ENCODE results near the gene KRTAP2-1.
"Not testable (repeated sequence)": the region's sequence is repeated elsewhere in the genome, so short reads cannot be mapped to it uniquely, and the experiment has no call there.

KRTAP2-1 gene

GRCh38 chr17:41055130-41055529 is 8.0 kb upstream of the KRTAP2-1 start, which contains the start of gene KRTAP2-2:
KRTAP2-2 (minus strand) TSS chr17:41055230; CDS start chr17:41055211, 19 bp downstream.
- not testable (repeated sequence) for DNase-seq

DNA sequence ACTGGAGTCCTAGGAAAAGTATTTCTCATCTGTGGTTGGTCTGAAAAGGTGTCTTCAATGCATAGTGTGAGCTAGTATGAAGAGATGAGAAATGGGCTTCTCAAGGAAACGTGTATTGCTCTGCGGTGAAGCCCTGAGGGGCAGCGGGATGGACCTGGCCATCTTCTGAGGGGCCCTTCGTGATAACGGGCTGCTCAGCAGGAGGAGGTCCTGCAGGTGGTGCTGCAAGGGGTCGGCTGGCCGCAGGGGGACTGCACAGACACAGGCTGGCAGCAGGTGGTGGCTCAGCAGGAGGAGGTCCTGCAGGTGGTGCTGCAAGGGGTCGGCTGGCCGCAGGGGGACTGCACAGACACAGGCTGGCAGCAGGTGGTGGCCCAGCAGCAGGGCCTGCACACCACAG is 7.4 kb upstream of the KRTAP2-1 start:
- DNase-seq = not testable (repeated sequence)

GRCh38 chr17:41054025-41054424 is 6.9 kb upstream of the KRTAP2-1 start:
- DNase-seq = no peak

GRCh38 chr17:41052566-41052965 is 5.5 kb upstream of the KRTAP2-1 start:
- DNase-seq = no peak

DNA sequence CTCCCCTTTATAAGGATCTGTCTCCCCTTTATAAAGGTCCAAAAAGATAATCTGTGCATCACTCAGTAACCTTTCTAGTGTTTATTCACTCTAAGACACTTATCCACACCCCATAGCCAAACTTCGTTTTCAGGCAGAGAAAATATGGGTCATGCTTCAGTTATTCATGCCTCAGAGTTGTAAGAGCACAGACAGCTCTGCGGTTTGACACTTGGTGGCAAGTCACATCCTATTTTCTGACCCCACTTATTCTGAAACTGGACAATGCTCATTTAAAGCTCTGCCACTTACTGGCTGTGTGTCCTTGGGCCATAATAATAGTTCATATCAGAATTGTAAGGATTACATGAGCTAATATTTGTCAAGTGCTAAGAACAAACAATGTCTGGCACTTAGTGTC is 2.0 kb upstream of the KRTAP2-1 start:
- no peak for DNase-seq

GRCh38 chr17:41048441-41048840 is 1.3 kb upstream of the KRTAP2-1 start:
- no peak for DNase-seq

DNA sequence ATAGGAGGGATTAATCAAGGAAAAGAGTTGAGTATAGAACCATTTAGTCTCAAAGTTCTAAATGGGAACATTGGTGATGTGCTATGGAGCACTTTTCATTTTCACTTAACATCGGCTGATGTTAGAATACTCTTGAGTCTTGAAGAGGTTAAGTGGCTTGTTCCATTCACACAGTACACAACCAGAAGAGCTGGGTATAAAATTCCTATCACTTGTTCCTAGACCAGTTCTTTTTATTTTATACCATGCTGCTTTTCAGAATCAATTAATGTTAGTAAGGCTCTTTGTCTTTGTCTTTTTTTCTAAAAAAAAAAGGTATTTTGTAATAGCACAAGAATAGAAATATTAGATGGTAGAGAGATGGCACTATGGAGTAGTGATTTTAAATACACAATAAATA is 4.2 kb downstream of the KRTAP2-1 start:
- DNase-seq = no peak

GRCh38 chr17:41040783-41041571 is 6.1 kb downstream of the KRTAP2-1 start, which contains the start of gene KRTAP1-1:
KRTAP1-1 (minus strand) TSS chr17:41041450; CDS start chr17:41041397, 53 bp downstream.
- DNase-seq = not testable (repeated sequence)

DNA sequence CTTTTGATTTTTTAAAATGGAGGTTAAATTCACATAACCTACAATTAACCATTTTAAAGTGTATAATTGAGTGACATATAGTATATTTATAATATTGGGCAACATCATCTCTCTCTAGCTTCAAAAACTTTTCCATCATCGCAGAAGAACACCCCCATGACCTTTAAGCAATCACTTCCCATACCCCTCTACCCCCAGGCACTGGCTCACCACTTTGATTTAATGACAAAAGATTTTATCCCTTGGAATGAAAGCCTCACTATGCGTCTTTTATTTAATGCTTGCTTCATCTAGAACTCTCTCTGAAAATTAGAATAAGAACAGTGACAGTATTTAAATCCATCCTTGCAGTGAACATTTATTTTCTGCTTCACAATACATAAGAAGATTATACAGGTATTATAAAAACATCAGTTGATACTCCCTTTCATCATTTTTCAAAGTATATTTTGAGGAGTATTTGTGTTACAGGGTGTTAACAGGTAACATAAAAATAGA is 9.2 kb downstream of the KRTAP2-1 start:
- no peak for DNase-seq

- DNase-seq = not testable (repeated sequence)
Measured at GRCh38 chr17:41034346-41034935, 12.7 kb downstream of the KRTAP2-1 start, which contains the start of gene KRTAP1-3. KRTAP1-3 (minus strand) TSS chr17:41034874; CDS start chr17:41034821, 53 bp downstream.

DNA sequence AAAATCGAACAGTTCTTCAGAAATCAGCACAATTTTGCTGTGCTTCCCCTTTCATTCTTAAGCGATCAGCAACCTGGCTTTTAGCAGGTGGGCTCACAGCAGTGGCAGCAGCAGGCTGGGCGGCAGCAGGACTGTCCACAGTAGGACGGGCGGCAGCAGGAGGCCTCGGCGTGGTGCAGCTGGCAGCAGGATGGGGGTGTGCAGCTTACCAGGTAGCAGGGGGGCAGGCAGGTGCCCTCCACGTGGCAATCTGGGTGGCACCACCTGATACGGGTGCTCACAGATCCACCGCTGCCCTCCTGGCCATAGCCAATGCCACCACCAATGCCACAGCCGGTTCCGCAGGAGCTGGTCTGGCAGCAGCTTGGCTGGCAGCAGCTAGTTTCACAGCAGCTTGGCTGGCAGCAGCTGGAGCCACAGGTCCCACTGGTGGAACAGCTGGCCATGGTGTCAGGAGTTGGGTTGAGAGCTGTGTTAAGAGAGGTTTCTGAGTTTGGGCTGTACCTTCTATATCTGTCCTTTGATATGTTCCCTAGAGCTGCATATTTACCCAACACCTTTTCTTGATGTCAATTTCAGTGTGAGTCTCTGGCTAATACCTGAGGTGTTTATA is 17.4 kb downstream of the KRTAP2-1 start, which contains the start of gene KRTAP1-4:
Gene KRTAP1-4 (minus strand): TSS at position 563 of the 613 bp plus-strand sequence. CDS start 117 bp downstream, at position 446.
- DNase-seq = no peak

GRCh38 chr17:41026715-41027471 is 20.2 kb downstream of the KRTAP2-1 start, which contains the start of gene KRTAP1-5:
KRTAP1-5 (minus strand) TSS chr17:41027208; CDS start chr17:41027155, 53 bp downstream.
- DNase-seq = no peak

DNA sequence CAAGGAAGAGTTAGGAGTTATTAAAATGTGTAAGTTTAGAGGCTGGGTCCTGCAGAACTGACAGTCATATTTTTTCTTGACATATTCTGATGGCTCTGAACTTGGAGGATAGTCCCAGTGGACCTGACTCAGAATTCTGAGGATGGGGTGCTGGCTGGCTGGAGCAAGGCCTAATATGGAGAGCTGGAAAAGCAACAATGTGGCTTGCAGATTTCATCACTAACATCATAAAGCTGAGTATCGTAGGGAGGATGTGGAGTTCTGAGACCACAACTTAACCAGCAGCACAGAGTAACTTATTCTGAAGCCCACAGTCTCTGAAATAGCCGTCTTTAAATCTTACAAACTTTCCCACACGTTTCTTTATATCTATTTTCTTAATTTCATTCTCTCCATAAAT is 22.4 kb downstream of the KRTAP2-1 start:
- no peak for DNase-seq

GRCh38 chr17:41020336-41020735 is 26.8 kb downstream of the KRTAP2-1 start:
- DNase-seq = no peak

- DNase-seq = no peak
Measured at GRCh38 chr17:41019415-41019814, 27.7 kb downstream of the KRTAP2-1 start.

- no peak for DNase-seq
Measured at GRCh38 chr17:41018541-41018940, 28.6 kb downstream of the KRTAP2-1 start.

DNA sequence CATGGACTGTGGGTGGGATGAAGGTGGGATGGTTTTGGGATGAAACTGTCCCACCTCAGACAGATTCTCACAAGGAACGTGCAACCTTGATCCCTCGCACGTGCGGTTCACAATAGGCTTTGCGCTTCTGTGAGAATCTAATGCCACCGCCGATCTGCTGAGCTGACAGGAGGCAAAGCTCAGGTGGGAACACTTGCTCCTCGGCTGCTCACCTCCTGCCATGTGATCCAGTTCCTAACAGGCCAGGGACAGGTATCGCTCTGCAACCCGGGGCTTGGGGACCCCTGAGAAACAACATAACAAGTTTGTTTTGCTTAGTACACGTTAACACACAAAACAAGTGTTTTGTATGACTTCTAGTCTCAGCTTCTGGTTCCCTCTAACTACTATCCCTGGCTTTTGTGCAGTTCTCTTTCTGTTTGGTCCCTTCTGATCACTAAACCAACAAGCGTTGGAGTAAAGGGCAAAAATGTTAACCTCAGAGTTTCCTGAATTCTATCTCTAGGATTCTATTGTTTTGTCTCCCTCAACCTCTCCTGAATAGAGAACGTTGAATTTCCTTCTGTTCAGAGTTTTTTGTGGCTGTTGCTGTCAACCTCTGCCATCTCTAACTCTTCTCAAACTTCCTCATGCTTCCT is 30.4 kb downstream of the KRTAP2-1 start:
- no peak for DNase-seq

DNA sequence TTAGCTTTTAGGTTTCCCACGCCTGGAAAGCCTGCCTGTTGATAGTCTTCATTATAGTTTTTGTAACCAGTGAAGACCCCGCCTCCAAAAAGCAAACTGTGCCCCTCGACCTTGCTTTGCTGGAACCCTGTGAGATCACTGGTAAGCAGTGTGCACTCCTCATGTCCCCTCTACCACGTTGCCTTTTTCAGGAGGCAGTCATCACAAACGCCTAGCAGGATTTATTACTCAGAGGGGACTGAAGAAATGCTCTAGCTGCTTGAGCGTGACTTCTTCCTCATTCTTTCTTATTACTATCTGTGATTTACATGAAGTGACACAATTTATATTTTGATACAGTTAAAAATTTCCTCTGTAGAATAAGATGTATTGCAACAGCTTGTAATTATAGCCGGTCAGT is 31.7 kb downstream of the KRTAP2-1 start:
- no peak for DNase-seq

DNA sequence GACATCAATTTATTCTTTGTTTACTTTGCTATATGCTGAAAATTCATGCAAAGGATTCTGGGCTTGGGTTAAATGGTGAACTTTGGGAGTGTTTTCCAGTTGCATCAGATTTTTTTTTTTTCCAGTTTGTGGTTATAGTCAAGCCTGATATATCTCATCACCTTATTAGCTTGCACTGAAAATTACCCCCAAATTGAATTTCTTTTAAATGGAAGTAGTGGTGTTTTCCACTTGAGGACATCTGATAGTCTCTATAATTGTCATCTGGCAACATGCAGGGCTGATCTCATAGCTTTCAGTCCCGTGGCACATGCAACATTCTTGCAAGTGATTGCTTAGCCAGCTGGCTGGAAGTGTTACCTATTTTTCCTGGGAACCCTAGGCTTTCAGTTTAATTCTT is 33.5 kb downstream of the KRTAP2-1 start:
- DNase-seq = no peak

GRCh38 chr17:41013181-41013580 is 33.9 kb downstream of the KRTAP2-1 start:
- DNase-seq = no peak

DNA sequence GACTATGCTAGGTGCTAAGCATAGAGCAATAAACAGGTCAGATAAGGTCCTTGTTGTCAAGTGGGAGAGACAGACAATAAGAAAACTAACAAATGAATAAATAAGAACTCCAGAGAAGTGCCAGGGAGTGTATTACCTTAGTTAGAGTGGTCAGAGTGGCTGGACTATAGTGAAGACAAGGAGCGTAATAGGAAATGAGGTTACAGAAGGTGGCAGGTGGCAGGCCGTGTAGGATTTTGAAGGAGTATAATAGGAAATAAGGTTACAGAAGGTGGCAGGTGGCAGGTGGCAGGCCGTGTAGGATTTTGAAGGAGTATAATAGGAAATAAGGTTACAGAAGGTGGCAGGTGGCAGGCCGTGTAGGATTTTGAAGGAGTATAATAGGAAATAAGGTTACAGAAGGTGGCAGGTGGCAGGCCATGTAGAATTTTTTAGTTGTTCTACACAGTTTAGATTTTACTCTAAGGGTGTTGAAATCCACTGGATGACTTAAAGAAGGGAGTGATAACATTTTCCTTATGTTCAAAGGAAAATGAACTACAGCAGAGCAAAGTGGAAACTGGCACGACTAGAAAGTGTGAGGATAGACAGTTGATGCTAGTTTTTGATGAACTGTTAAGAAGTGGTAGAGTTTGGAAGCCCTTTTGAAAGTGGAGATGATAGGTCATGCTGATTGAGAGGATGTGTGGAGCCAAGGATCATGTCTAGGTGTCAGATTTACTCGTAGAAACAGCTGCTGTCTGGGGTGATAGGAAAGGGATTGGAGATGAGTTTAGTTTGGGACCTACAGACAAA is 34.6 kb downstream of the KRTAP2-1 start:
- no peak for DNase-seq

Measured in T-helper 9 cell (primary cell).